Stimulated activated CD4-positive, alpha-beta T cell treated with anti-CD3 and anti-CD28 coated beads, Interleukin-12 subunit alpha, Interleukin-12 subunit beta, amount 100 ng/mL, for 4 hours (primary cell): ENCODE measurements around the gene IER2.
"Not testable (repeated sequence)": the region's sequence is repeated elsewhere in the genome, so short reads cannot be mapped to it uniquely, and the experiment has no call there.

Experiments used
- DNase-seq: peaks from one replicate; pipeline ENCODE4 v3.0.0-alpha.2; 2020

The IER2 gene

DNA sequence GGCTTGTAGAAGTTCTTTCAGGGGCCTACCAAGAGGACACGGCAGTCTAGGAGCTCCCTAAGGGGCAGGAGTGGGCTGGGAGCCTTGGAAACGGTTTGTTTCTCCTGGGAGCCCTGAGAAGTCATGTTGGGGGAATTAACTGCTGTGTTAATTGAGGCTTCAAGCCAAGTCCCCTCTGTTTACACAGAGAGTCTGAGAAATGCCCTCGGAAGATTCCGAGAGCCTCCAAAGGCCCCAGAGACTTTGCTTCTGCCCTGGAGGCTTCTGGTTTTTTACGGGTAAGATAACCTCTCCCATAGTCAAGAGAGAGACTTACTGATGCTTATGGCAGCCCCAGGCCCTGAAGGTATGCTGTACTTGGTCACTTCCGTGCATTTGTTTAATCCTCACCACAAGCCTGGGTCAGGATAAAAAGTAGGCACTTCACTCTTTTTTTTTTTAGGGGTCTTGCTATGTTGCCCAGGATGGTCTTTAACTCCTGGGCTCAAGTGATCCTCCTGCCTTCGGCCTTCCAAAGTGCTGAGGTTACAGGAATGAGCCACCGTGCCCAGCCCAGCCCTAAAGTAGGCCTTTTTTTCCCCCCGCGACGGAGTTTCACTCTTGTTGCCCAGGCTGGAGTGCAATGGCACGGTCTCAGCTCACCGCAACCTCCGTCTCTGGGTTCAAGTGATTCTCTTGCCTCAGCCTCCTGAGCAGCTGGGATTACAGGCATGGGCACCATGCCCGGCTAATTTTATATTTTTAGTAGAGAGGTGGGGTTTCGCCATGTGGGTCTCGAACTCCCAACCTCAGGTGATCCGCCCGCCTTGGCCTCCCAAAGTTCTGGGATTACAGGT, 15.2 kb downstream of the IER2 start:
- no peak for DNase-seq

GRCh38 chr19:13166151-13166550, 15.9 kb downstream of the IER2 start:
- DNase-seq = not testable (repeated sequence)

DNA sequence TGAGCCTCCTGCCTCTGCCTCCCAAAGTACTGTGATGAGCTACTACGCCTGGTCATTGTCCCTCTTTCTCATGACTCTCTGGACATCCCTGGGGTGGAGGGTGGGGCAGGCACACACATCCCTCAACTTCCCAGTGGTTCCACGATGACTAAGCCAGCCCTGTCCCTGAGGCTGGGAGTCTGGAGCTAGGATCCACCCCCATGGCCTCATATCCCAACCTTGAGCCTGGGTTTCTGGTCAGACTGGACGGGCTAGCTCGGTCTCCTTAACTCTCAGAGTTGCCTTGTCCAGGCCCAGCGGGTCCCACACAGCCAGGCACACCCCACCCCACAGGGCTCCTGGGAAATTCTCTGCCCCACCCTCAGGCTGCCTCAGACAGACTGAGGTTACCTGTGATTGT, 19.6 kb downstream of the IER2 start:
- DNase-seq = no peak

DNA sequence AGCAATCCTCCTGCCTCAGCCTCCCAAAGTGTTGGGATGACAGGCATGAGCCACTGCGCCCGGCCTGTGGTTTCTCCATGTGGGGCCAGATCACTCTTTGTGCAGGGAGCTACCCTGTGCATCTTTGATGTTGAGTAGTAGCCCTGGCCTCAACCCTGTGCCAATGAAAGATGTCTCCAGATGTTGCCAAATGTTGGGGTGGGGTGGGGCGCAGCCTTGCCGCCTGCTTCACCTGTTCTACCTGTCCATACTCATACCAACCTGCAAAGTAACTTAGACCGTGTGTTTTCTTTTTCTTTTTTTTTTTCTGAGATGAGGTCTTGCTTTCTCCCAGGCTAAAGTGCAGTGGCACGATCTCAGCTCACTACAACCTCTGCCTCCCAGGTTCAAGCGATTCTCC, 20.9 kb downstream of the IER2 start:
- DNase-seq = no peak

DNA sequence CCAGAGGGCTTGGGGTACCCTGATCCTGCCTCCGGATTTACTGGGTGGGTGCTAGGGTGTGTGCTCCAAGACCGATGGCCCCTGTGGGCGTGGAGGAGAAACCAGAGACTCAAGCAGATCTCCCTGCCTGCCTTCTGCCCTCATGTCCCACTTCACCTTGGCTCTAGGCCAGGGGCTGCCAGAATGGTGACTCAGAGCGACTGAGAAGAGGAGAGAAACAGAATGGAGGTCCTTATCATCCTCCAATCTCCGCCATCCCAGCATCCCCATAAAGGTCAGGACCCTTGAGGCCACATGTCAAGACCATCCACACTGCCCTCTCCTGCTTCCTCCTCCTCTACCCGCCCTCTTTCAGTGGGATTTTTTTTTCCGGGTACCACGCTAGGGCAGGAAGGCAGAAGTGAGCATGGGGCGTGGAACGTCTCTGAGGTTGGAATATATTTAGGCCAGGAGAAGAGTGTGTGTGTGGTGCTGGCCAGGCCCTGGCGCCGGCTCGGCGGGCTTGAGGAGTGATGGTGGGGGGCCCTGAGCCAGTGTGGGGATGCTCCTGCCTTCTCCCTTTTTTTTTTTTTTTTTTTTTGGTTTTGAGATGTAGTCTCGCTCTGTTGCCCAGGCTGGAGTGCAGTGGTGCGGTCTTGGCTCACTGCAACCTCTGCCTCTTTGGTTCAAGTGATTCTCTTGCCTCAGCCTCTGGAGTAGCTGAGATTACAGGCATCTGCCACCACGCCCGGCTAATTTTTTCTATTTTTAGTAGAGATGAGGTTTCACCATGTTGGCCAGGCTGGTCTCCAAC, 22.3 kb downstream of the IER2 start:
- DNase-seq = peak; percentile 73

DNA sequence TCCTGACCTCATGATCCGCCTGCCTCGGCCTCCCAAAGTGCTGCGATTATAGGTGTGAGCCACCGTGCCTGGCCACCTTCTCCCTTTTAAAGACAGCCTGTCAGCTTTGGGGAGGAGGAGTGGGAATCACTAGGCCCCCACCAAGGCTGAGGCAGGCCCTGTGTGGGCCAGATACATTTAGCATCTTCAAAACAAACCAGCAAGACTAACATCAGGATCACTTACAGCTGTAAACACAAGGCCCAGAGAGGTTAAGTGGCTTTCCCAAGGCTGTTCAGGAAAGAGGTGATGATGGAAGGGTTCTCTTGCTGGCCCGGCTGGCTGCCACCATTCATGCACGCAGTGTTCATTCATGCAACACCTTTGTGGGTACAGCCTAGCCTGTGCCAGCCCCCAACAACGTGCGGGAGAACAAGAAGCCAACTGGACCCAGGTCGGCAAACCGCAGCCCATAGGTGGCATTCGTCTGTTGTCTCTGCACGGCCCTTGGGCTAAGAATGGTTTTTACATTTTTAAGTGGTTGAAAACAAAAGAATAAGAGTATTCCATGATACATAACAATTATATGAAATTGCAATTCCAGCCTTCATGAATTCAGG, 23.0 kb downstream of the IER2 start:
- DNase-seq = no peak

DNA sequence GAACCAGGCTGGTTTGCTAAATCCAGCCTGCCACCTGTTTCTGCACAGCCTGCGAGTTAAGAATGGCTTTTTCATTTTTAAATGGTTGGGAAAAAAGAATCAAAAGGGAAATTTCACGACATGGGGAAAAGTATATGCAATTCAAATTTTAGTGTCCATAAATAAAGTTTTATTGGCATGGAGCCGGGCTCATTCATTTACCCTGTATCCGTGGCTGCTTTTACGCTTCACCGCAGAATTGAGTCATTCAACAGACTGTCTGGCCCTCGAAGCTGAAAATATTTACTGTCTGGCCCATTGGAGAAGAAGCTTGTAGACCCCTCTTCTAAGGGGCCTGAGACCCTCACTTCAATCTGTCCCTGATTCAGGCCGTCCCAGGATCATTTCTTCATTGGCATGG, 26.1 kb downstream of the IER2 start:
- DNase-seq = no peak

DNA sequence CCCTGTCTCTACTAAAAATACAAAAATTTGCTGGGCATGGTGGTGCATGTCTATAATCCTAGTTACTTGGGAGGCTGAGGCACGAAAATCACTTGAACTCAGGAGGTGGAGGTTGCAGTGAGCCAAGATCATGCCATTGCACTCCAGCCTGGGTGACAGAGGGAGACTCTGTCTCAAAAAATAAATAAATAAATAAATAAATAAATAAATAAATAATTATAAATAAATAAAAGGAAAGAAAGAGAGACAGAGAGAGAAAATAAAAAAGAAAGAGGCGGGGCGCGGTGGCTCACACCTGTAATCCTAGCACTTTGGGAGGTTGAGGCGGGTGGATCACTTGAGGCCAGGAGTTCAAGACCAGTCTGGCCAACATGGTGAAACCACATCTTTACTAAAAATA, 27.4 kb downstream of the IER2 start:
- not testable (repeated sequence) for DNase-seq

- not testable (repeated sequence) for DNase-seq
These were observed 28.1 kb downstream of the IER2 start for GRCh38 chr19:13178291-13178690.

- no peak for DNase-seq
These were observed 31.7 kb downstream of the IER2 start for GRCh38 chr19:13181747-13182388.

- not testable (repeated sequence) for DNase-seq
These were observed 34.7 kb downstream of the IER2 start for GRCh38 chr19:13184926-13185325.

DNA sequence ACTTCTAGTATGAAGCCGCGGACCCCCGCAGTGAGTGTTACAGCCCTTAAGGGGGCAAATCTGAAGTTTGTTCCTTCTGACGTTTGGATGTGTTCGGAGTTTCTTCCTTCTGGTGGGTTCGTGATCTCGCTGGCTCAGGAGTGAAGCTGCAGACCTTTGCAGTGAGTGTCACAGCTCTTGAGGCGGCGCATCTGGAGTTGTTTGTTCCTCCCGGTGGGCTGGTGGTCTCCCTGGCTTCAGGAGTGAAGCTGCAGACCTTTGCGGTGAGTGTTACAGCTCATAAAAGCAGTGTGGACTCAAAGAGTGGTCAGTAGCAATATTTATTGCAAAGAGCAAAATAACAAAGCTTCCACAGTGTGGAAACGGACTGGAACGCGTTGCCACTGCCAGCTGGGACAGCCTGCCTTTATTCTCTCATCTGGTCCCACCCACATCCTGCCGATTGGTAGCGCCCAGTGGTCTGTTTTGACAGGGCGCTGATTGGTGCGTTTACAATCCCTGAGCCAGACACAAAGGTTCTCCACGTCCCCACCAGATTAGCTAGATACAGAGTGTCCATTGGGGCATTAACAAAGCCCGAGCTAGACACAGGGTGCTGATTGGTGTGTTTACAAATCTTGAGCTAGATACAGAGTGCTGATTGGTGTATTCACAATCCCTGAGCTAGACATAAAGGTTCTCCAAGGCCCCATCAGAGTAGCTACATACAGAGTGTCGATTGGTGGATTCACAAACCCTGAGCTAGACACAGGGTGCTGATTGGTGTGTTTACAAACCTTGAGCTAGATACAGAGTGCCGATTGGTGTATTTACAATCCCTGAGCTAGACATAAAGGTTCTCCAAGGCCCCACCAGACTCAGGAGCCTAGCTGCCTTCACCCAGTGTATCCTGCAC, 35.8 kb downstream of the IER2 start:
- not testable (repeated sequence) for DNase-seq

- not testable (repeated sequence) for DNase-seq
These were observed 36.5 kb downstream of the IER2 start for GRCh38 chr19:13186688-13187087.

DNA sequence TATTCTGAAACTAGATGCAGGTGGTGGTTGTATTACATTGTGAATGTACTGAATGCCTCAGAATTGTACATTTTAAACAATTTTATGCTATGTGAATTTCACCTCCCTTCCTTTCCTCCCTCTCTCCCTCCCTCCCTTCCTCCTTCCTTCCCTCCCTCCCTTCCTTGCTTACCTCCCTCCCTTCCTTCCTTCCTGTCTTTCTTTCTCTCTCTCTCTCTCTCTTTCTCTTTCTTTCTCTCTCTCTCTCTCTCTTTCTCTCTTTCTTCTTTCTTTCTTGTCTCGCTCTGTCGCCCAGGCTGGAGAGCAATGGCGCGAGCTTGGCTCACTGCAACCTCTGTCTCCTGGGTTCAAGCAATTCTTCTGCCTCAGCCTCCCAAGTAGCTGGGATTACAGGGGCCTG, 37.2 kb downstream of the IER2 start:
- no peak for DNase-seq

DNA sequence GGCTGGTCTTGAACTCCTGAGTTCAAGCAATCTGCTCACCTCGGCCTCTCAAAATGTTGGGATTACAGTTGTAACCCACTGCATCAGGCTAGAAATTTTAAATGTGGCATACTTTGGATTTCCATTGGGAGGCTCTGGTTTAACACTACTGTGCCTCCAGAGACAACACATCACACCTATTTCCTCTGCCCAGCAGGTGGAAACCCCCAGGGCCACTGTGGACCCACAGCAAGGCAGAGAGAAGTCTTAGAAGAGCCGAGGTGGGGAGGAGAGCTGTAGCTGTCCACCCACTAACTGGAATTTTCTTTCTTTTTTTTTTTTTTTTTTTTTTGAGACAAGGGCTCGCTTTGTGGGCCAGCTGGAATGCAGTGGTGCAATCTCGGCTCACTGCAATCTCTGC, 39.4 kb downstream of the IER2 start:
- DNase-seq = no peak

GRCh38 chr19:13190781-13191540, 40.8 kb downstream of the IER2 start:
- no peak for DNase-seq

- DNase-seq = peak; percentile 56
These were observed 45.5 kb downstream of the IER2 start for GRCh38 chr19:13195678-13196077.

- no peak for DNase-seq
These were observed 48.4 kb downstream of the IER2 start for GRCh38 chr19:13198634-13199033.

DNA sequence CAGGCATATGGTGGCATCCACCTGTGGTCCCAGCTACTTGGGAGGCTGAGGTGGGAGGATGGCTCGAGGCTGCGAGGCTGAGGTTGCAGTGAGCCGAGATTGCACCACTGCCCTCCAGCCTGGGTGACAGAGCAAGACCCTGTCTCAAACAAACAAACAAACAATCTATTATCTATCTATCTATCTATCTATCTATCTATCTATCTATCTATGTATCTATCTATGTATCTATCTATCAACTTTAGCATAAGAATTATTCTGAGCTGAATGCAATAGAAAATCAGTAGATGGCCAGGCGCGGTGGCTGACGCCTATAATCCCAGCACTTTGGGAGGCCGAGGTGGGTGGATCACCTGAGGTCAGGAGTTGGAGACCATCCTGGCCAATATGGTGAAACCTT, 51.9 kb downstream of the IER2 start:
- DNase-seq = not testable (repeated sequence)
